ENCODE results near the gene OPA3.
"Not testable (repeated sequence)": the region's sequence is repeated elsewhere in the genome, so short reads cannot be mapped to it uniquely, and the experiment has no call there.

The OPA3 gene

DNA sequence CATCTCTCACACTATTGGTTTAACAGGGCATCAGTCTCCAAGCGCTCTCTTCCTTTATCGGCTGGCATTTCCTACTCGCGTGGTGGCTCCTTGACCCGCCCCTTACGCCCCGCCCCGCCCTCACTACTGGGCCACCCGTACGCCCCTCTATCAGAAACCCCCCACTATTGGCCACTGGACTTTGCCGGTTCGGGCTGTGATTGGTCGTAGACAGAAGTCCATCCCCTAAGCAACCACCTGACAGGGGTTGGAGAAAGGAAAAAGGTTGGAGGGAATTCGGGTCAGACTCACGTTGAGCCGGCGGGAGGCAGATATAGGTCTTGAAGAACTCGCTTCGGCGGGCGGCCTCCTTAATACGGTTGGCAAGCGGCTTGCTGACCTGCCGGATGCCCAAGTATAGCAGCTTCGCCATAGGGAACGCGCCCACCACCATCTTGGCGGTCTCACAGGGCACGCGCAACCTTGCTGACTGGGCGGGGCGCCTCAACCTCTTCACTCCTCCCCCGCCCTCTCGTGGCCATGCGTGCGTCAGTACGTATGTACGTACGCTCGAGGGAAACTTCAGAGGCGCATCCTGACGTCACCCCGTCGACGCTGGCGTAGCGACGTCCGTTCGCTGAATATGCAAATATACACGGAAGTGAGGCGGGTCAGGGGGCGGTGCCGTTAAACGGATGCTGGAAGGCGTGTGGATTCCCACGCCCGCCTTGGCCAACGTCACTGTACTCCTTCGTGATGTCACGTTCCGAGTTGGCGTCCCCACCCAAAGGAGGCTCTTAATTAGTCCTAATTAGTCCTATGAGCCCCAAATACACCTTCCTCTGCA, at the start of gene OPA3:
Gene OPA3, minus strand, starts transcription at position 471 of the 826 bp plus-strand sequence. Its CDS starts 38 bp downstream, at position 433.
- DNase-seq (ENCODE audit: low read depth in 2 of 2), result peak; percentile 98 to 100

DNA sequence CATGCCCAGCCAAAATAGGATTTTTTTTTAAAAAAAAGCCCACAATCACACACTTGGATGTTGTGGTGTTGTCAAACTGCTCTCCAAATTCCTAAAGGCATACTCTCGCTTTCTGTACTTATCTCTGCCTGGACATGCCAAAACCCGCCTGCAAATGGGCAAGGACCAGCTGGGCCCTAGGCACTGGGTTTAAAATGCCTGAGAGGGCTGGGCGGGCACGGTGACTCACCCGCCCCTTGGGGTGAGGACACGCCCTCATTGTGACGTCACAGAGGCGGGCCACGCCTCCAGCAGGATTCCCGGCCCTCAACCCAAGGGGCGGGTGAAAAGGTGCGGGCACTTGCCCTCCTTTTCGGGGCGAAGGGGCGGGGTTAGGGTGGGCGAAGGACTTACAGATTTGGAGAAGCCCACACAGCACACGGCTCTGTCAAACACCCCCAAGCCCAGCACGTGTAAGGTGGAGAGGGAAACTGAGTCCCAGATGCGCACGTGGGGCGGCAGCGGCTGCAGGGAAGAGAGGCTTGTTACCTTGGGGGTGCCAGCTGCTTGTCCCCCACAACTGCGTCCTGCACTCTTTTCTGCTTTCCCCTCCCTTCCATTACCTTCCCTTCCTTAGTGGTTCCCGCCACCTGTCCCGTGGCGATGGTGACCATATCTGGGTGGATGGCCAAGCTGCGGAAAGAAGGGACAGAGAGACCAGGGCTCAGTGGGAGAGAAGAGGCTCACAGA, 48.0 kb upstream of the OPA3 start:
- DNase-seq (ENCODE audit: low read depth in 2 of 2), result no peak

- no peak for DNase-seq (ENCODE audit: low read depth in 2 of 2)
Observed at GRCh38 chr19:45630463-45630862, 45.9 kb upstream of the OPA3 start.

- no peak for DNase-seq (ENCODE audit: low read depth in 2 of 2)
Observed at GRCh38 chr19:45629704-45630103, 45.1 kb upstream of the OPA3 start.

- DNase-seq (ENCODE audit: low read depth in 2 of 2), result not testable (repeated sequence)
Observed at GRCh38 chr19:45628219-45628618, 43.6 kb upstream of the OPA3 start.

DNA sequence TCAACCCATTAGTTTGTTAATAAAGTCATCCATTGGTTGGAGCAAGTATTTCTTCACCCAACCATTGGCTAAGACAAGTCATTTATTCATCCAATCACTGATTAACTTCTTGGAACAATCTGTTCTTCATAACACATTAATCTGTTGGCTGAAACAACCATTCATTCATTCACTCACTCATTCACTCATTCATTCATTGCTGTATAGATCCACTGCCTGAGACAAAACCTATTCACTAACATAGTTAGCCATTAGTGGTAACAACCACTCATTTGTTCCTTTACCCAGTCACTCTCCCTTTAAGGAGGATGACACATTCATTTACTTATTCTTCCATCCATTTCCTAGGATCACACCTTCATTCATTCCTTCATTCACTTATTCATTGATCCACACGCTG, 39.4 kb upstream of the OPA3 start:
- no peak for DNase-seq (ENCODE audit: low read depth in 2 of 2)

DNA sequence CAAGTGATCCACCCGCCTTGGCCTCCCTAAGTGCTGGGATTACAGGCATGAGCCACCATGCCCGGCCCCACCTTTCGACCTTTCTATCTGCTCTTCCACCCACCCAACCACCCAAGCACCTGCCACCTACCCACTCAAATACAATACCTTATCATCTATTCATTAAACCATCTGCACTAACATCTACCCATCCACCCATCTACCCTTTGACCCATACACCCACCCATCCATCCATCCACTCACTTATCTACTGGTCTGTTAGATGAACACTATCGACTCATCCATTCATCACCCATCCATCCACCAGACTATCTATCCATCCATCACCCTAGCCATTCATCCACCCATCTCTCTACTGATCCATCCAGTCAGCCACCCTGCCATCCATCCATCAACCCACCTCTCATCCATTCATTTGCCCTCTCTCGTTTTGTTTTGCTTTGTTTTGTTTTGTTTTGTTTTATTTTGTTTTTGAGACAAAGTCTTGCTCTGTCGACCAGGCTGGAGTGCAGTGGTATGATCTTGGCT, 37.4 kb upstream of the OPA3 start:
- DNase-seq (ENCODE audit: low read depth in 2 of 2), result no peak

DNA sequence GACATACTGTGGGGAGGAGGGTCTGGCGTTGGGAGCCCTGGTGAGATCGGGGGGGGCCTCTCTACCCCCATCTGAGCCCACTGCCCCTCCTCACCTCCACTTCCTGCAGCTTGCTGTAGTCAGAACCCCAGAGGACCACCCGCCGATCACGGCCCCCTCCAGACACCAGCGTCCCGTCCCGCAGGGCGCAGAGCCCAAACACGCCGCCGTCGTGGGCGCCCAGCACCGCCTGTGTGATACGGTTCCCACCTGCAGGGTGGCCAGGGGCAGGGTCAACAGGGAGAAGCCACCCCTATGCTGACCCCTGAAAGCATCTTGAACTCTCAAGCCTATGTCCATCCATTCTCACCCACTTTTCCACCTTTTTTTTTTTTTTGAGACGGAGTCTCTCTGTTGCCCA, 36.8 kb upstream of the OPA3 start:
- DNase-seq (ENCODE audit: low read depth in 2 of 2), result no peak

DNA sequence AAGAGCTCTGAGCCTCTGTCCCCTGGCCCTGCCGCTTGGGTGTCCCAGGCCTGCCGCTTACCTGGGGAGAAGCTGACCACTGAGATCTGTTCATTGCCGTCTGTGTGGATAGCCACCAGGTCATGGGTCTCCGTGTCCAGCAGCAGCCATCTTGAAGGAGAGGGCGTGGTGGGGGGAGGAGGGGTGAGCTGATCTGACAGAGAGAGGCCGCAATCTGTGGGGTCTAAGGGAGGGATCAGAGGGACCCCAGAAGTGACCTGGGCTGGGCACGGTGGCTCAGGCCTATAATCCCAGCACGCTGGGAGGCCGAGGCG, 32.1 kb upstream of the OPA3 start:
- DNase-seq (ENCODE audit: low read depth in 2 of 2), result no peak

DNA sequence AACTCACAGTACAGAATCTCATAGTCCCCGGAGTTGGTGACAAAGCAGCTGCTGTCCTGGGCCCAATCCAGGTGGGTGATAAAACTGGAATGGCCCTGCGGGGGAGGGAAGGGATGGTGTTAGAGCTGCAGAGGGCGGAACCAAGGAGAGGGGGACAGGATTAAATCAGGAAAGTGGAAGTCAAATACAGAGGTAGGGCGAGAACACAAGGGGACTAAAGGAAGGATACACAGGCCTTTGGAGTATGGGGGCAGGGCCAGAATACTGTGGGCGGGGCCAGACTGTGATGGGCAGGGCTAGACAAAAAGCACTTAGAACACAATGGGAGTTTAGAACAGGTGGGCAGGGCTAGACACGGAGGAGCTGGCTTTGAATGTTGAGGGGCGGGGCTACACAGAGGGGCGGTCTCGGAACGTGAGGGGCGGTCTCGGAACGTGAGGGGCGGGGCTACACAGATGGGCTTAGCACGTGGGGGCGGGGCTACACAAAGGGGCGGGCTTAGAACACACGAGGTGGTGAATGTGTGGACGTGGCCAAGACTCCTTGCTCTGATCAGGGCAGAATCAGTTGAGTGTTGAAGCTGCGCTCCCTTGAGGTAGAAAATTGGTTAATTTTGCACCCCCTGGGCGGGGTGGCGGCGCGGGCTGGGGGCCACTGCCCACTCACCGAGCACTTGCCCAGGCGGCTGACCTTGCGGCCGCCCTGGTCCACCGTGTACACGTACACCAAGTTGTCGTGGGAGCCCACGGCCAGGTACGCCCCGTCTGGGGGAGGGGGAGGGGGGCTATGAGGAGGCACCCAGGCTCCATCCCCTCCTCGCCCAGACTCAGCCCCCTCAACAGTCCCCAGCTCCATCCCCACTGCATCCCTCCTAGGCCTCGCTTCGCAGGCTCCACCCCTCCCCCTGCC, 31.4 kb upstream of the OPA3 start:
- peak; percentile 25 to 46 for DNase-seq (ENCODE audit: low read depth in 2 of 2)

DNA sequence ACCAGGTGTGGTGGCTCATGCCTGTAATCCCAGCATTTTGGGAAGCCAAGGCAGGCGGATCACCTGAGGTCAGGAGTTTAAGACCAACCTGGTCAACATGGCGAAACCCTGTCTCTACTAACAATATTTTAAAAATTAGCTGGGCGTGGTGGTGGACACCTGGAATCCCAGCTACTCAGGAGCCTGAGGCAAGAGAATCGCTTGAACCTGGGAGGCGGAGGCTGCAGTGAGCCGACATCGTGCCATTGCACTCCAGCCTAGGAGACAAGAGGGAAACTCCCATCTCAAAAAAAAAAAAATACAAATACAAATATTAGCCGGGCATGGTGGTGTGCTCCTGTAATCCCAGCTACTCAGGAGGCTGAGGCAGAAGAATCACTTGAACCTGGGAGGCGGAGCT, 30.5 kb upstream of the OPA3 start:
- not testable (repeated sequence) for DNase-seq (ENCODE audit: low read depth in 2 of 2)

GRCh38 chr19:45613926-45614725, 29.5 kb upstream of the OPA3 start:
- no peak for DNase-seq (ENCODE audit: low read depth in 2 of 2)

GRCh38 chr19:45608948-45609347, 24.3 kb upstream of the OPA3 start:
- DNase-seq (ENCODE audit: low read depth in 2 of 2), result no peak

- no peak for DNase-seq (ENCODE audit: low read depth in 2 of 2)
Observed at GRCh38 chr19:45607071-45608029, 22.7 kb upstream of the OPA3 start.

- no peak for DNase-seq (ENCODE audit: low read depth in 2 of 2)
Observed at GRCh38 chr19:45601524-45602374, 17.1 kb upstream of the OPA3 start, which contains the start of gene GPR4. TSS of gene GPR4 (minus strand) at chr19:45602212. CDS start at chr19:45591866, 10,346 bp downstream.

DNA sequence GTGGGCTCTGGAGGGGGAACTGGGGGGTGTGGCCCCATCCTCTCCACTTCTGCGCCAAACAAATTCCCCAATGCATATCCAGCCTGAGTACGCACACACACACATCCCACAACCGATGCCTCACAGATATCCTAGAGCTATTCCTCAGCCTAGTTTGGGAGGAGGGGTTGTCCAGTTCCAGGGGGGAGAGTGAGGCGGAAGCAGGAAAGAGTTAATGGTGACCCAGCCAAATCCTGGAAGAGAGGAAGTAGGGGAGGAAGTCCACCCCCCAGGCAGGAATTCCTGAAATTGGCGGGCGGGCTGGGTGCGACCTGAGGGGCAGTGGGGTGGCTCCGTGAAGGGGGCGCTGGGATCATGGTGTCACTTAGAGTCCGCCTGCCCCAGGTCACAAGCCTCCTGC, 16.5 kb upstream of the OPA3 start:
- DNase-seq (ENCODE audit: low read depth in 2 of 2), result no peak

- DNase-seq (ENCODE audit: low read depth in 2 of 2), result no peak
Observed at GRCh38 chr19:45600340-45600885, 15.8 kb upstream of the OPA3 start.

DNA sequence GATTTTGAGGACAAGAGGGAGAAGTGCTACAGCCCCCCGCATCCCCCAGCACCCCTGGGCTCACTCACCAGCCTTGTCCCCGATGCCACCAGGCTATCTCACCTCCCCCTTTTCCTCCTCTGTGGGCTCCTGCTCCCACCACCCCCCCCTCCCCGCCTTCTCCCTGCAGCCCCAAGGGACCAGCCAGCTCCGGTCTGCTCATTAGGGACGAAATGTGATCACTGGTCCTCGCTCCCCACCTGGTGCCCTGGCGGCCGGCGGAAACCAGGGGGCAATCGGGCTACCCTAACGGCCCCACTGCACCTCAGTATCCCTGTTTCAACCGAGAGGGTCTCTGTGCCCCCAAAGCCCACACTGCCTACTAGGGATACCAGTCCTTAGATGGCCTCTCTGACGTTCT, 14.7 kb upstream of the OPA3 start:
- no peak for DNase-seq (ENCODE audit: low read depth in 2 of 2)

Data from stimulated activated CD8-positive, alpha-beta memory T cell treated with anti-CD3 and anti-CD28 coated beads, Interleukin-15, amount 100 ng/mL, for 4 hours (primary cell).